ENCODE measurements around the gene APOBEC2.

Gene APOBEC2

GRCh38 chr6:41025966-41026530 is 27.0 kb upstream of the APOBEC2 start:
- DNase-seq (ENCODE audit: insufficient read length) (no peak), FAIRE-seq (no peak)
- TF ChIP-seq POLR2AphosphoS5 (IDR thresholded peaks at IDR 0.05; ENCODE audit: low read depth, low read length) (no peak), TAF1 (IDR thresholded peaks at IDR 0.05; ENCODE audit: borderline replicate concordance, low read depth, low read length) (no peak), POLR2A (IDR thresholded peaks at IDR 0.05; ENCODE audit: low read depth, low read length) (no peak)

GRCh38 chr6:41027241-41027640 is 25.8 kb upstream of the APOBEC2 start:
- TF ChIP-seq POLR2AphosphoS5 (IDR thresholded peaks at IDR 0.05; ENCODE audit: low read depth, low read length) (no peak), TAF1 (IDR thresholded peaks at IDR 0.05; ENCODE audit: borderline replicate concordance, low read depth, low read length) (no peak), POLR2A (IDR thresholded peaks at IDR 0.05; ENCODE audit: low read depth, low read length) (no peak)
- FAIRE-seq (no peak), DNase-seq (ENCODE audit: insufficient read length) (no peak)

- TF ChIP-seq POLR2AphosphoS5 (IDR thresholded peaks at IDR 0.05; ENCODE audit: low read depth, low read length), result no peak
- 0 out of 2 replicates have a peak, but pooled peaks have one; percentile 25 for TF ChIP-seq TAF1 (IDR thresholded peaks at IDR 0.05; ENCODE audit: borderline replicate concordance, low read depth, low read length)
- peak; percentile 44; the same call in 1 of the 2 replicates for TF ChIP-seq POLR2A (IDR thresholded peaks at IDR 0.05; ENCODE audit: low read depth, low read length)
- peak; percentile 86 for DNase-seq (ENCODE audit: insufficient read length)
- peak; percentile 90 for FAIRE-seq
Measured at GRCh38 chr6:41027799-41028560, 25.0 kb upstream of the APOBEC2 start.

- TF ChIP-seq TAF1 (IDR thresholded peaks at IDR 0.05; ENCODE audit: borderline replicate concordance, low read depth, low read length) (no peak), POLR2A (IDR thresholded peaks at IDR 0.05; ENCODE audit: low read depth, low read length) (no peak), POLR2AphosphoS5 (IDR thresholded peaks at IDR 0.05; ENCODE audit: low read depth, low read length) (no peak)
- FAIRE-seq (no peak), DNase-seq (ENCODE audit: insufficient read length) (no peak)
Measured at GRCh38 chr6:41028561-41029412, 24.2 kb upstream of the APOBEC2 start.

GRCh38 chr6:41032830-41033229 is 20.2 kb upstream of the APOBEC2 start:
- no peak for TF ChIP-seq POLR2AphosphoS5 (IDR thresholded peaks at IDR 0.05; ENCODE audit: low read depth, low read length)
- TF ChIP-seq TAF1 (IDR thresholded peaks at IDR 0.05; ENCODE audit: borderline replicate concordance, low read depth, low read length), result no peak
- TF ChIP-seq POLR2A (IDR thresholded peaks at IDR 0.05; ENCODE audit: low read depth, low read length), result no peak
- FAIRE-seq, result no peak
- no peak for DNase-seq (ENCODE audit: insufficient read length)

- FAIRE-seq (no peak), DNase-seq (ENCODE audit: insufficient read length) (no peak)
- TF ChIP-seq TAF1 (IDR thresholded peaks at IDR 0.05; ENCODE audit: borderline replicate concordance, low read depth, low read length) (no peak), POLR2A (IDR thresholded peaks at IDR 0.05; ENCODE audit: low read depth, low read length) (no peak), POLR2AphosphoS5 (IDR thresholded peaks at IDR 0.05; ENCODE audit: low read depth, low read length) (no peak)
Measured at GRCh38 chr6:41033776-41034175, 19.2 kb upstream of the APOBEC2 start.

GRCh38 chr6:41036186-41036585 is 16.8 kb upstream of the APOBEC2 start:
- no peak for TF ChIP-seq TAF1 (IDR thresholded peaks at IDR 0.05; ENCODE audit: borderline replicate concordance, low read depth, low read length)
- no peak for TF ChIP-seq POLR2A (IDR thresholded peaks at IDR 0.05; ENCODE audit: low read depth, low read length)
- no peak for TF ChIP-seq POLR2AphosphoS5 (IDR thresholded peaks at IDR 0.05; ENCODE audit: low read depth, low read length)
- FAIRE-seq, result no peak
- no peak for DNase-seq (ENCODE audit: insufficient read length)

GRCh38 chr6:41036601-41037000 is 16.4 kb upstream of the APOBEC2 start:
- DNase-seq (ENCODE audit: insufficient read length), result no peak

GRCh38 chr6:41037107-41037900 is 15.7 kb upstream of the APOBEC2 start:
- FAIRE-seq, result no peak
- no peak for DNase-seq (ENCODE audit: insufficient read length)
- TF ChIP-seq POLR2AphosphoS5 (IDR thresholded peaks at IDR 0.05; ENCODE audit: low read depth, low read length) (no peak), POLR2A (IDR thresholded peaks at IDR 0.05; ENCODE audit: low read depth, low read length) (no peak), TAF1 (IDR thresholded peaks at IDR 0.05; ENCODE audit: borderline replicate concordance, low read depth, low read length) (no peak)

More at GRCh38 chr6:41036601-41037000, 16.4 kb upstream of the APOBEC2 start:
- no peak for FAIRE-seq
- TF ChIP-seq POLR2A (IDR thresholded peaks at IDR 0.05; ENCODE audit: low read depth, low read length) (no peak), TAF1 (IDR thresholded peaks at IDR 0.05; ENCODE audit: borderline replicate concordance, low read depth, low read length) (no peak), POLR2AphosphoS5 (IDR thresholded peaks at IDR 0.05; ENCODE audit: low read depth, low read length) (no peak)

- FAIRE-seq, result no peak
- DNase-seq (ENCODE audit: insufficient read length), result no peak
- TF ChIP-seq POLR2A (IDR thresholded peaks at IDR 0.05; ENCODE audit: low read depth, low read length) (no peak), TAF1 (IDR thresholded peaks at IDR 0.05; ENCODE audit: borderline replicate concordance, low read depth, low read length) (no peak), POLR2AphosphoS5 (IDR thresholded peaks at IDR 0.05; ENCODE audit: low read depth, low read length) (no peak)
Measured at GRCh38 chr6:41038205-41038604, 14.8 kb upstream of the APOBEC2 start.
